Colonic mucosa (tissue), 4 donors: Measurements from ENCODE around the gene HOXB6. TPM values are rescaled to one million over a fixed set of nuclear protein-coding genes. Genes with fewer than 3 reads are reported as not detected.

Experiments used
- DNase-seq: peaks from one replicate; pipeline ENCODE4 v3.0.0-alpha.2; 2020
- H3K27ac ChIP-seq: fragments of 200-600 bp; one replicate; pipeline ENCODE4 v1.8.0; 2021
- H3K27me3 ChIP-seq: fragments of 200-600 bp; one replicate; pipeline ENCODE4 v1.8.0; 2021
- H3K36me3 ChIP-seq: fragments of 200-600 bp; one replicate; pipeline ENCODE4 v1.8.0; 2021
- H3K4me1 ChIP-seq: fragments of 200-600 bp; one replicate; pipeline ENCODE4 v1.8.0; 2021; ENCODE audit warnings: mild to moderate bottlenecking
- H3K4me3 ChIP-seq: fragments of 200-600 bp; one replicate; pipeline ENCODE4 v1.8.0; 2021
- H3K9ac ChIP-seq, 2 donors: one replicate each; pipeline ENCODE4 v1.7.0; 2013; ENCODE audit warnings: control low read depth in 2 of 2, low read depth in 2 of 2, low read length in 2 of 2
- H3K9me3 ChIP-seq: fragments of 200-600 bp; one replicate; pipeline ENCODE4 v1.8.0; 2021
- CTCF ChIP-seq: fragments of 200-600 bp; IDR thresholded peaks from one replicate; pipeline ENCODE4 v1.8.0; 2022; ENCODE audit warnings: antibody characterized with exemption, mild to moderate bottlenecking
- intact Hi-C: fragments of 100-400 bp; cut with DNase I; formaldehyde crosslinking; loops from one replicate; pipeline ENCODE4 v1.14.1; 2022
- total RNA-seq, 2 donors: library from RNA; stranded (reverse); fragmentation: NEBNext Ultra II Directional in 1 of 2; extraction: Animal tissue kit (Norgen Biotek cat#: 25700) in 1 of 2; gene quantifications; one replicate each; pipeline ENCODE4 v1.2.1, GENCODE V29; 2021
- donor health status: healthy.
- donor health status: DM: no; HTN: no; CAD: no.
- donor health status: DM: no; HTN: no; CAD: no.

HOXB6 gene
- total RNA-seq, 2 donors from 2014 or later, result 30.0 to 71.0 TPM

- DNase-seq, result no peak
- H3K4me1 ChIP-seq, result peaks cover 21% of the 10 kb centered on the region
- intact Hi-C loops, result no loop called here
These were observed 41.0 kb downstream of the HOXB6 start for GRCh38 chr17:48563867-48564187.

GRCh38 chr17:48563385-48563838 lies 41.4 kb downstream of the HOXB6 start:
- no peak for DNase-seq
- H3K36me3 ChIP-seq, result no peaks in the 10 kb centered on the region
- no peaks in the 10 kb centered on the region for H3K27me3 ChIP-seq
- H3K4me1 ChIP-seq, result peaks cover 19% of the 10 kb centered on the region
- H3K4me3 ChIP-seq, result no peak overlapping the region
- intact Hi-C loops, result no loop called here
- H3K9ac ChIP-seq, result no peak overlapping the region
- TF ChIP-seq CTCF, result no peak
- H3K27ac ChIP-seq, result peak overlapping the region; percentile 13
- H3K9me3 ChIP-seq, result no peaks in the 10 kb centered on the region

More at GRCh38 chr17:48563867-48564187, 41.0 kb downstream of the HOXB6 start:
- TF ChIP-seq CTCF, result no peak
- peak overlapping the region; percentile 13 for H3K27ac ChIP-seq
- H3K36me3 ChIP-seq, result no peaks in the 10 kb centered on the region
- H3K9me3 ChIP-seq, result no peaks in the 10 kb centered on the region
- no peaks in the 10 kb centered on the region for H3K27me3 ChIP-seq
- peak overlapping the region; percentile 14 for H3K4me3 ChIP-seq
- H3K9ac ChIP-seq, result peak overlapping the region in 1 of 2 donors; percentile 61

GRCh38 chr17:48562934-48563333 lies 41.9 kb downstream of the HOXB6 start:
- peaks cover 15% of the 10 kb centered on the region for H3K4me1 ChIP-seq
- intact Hi-C loops, result no loop called here
- DNase-seq, result no peak
- H3K9me3 ChIP-seq, result no peaks in the 10 kb centered on the region
- H3K27me3 ChIP-seq, result no peaks in the 10 kb centered on the region
- no peak for TF ChIP-seq CTCF
- no peak overlapping the region for H3K9ac ChIP-seq
- no peaks in the 10 kb centered on the region for H3K36me3 ChIP-seq
- no peak overlapping the region for H3K4me3 ChIP-seq
- H3K27ac ChIP-seq, result no peak overlapping the region

GRCh38 chr17:48561884-48562810 lies 42.6 kb downstream of the HOXB6 start:
- H3K4me1 ChIP-seq, result peaks cover 12% of the 10 kb centered on the region
- H3K4me3 ChIP-seq, result no peak overlapping the region
- no peak for DNase-seq
- no peaks in the 10 kb centered on the region for H3K27me3 ChIP-seq
- TF ChIP-seq CTCF, result no peak
- intact Hi-C loops, result no loop called here
- H3K36me3 ChIP-seq, result no peaks in the 10 kb centered on the region
- peak overlapping the region; percentile 59 for H3K27ac ChIP-seq
- no peaks in the 10 kb centered on the region for H3K9me3 ChIP-seq
- H3K9ac ChIP-seq, result no peak overlapping the region

- Histone ChIP-seq H3K9ac (peak overlapping the region; percentile 36 to 37), H3K27me3 (no peaks in the 10 kb centered on the region)
These were observed 44.7 kb downstream of the HOXB6 start for GRCh38 chr17:48559840-48560817.

More at GRCh38 chr17:48559840-48560817, 44.7 kb downstream of the HOXB6 start:
- no peaks in the 10 kb centered on the region for H3K9me3 ChIP-seq
- no peaks in the 10 kb centered on the region for H3K36me3 ChIP-seq
- H3K27ac ChIP-seq, result peak overlapping the region; percentile 37
- no peak for TF ChIP-seq CTCF
- intact Hi-C loops, result no loop called here
- no peak overlapping the region for H3K4me3 ChIP-seq
- no peak for DNase-seq
- peaks cover 12% of the 10 kb centered on the region for H3K4me1 ChIP-seq
